Ammon's horn (tissue), 1 donor: Measurements from ENCODE around the gene TAPT1.
A peak's percentile ranks its signal among the peaks of the same experiment; 100 is the strongest.

Experiments used
- DNase-seq: peaks from one replicate; pipeline ENCODE4 v3.0.0-alpha.2; 2016; ENCODE audit warnings: low spot score

TAPT1 gene

DNA sequence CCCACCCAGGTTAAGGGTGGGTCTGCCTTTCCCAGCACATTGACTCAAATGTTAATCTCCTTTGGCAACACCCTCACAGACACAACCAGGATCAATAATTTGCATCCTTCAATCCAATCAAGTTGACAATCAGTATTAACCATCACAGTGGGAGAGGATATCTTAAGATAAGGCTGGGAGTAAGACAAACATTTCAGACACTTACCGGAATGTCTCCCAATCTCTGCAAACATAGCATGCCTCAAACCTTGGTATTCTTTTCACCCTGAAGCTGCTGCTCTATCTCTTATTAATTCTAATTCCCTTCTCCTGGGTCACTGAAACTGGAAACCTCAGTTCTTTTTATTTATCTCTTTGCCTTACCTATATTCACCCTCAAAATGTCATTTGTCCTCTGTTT lies 19.0 kb upstream of the TAPT1 start:
- DNase-seq: no peak

DNA sequence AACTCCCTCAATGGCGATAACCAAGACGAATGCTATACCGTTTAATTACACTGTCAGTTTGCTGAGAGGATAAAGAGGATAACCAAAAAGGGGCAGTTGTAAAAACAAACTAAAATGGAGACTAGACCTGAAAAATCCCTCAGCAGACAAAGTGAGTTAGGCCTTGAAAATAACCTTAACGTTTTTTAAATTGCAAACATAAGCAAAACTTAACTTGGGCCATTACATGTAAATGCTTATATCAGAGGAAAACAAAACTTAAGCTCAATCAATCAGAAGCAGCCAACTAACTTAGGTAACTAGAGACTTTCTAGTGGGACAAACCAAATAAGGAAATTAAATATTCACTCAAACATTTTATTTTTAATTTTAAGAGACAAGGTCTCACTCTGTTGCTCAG lies 17.0 kb upstream of the TAPT1 start:
- DNase-seq: no peak

DNA sequence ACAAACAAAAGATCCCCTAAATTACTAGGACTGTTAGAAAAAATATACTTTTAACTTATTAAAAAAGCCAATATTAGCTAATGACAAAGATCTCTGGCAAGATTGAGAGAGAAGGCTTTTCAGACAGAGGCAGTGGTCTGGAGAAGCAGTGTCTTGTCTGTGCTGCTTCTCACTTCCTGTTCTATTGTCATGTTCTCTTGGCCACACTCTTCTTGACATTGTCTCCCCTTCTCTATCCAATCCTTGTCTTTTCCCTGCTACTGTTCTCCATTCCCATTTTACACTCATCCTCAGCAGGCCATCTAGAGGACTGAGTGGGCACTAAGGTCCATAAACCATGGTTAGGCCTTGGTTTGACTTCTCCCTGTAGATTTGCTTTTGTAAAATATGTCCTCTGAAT lies 14.0 kb upstream of the TAPT1 start:
- DNase-seq: no peak

DNA sequence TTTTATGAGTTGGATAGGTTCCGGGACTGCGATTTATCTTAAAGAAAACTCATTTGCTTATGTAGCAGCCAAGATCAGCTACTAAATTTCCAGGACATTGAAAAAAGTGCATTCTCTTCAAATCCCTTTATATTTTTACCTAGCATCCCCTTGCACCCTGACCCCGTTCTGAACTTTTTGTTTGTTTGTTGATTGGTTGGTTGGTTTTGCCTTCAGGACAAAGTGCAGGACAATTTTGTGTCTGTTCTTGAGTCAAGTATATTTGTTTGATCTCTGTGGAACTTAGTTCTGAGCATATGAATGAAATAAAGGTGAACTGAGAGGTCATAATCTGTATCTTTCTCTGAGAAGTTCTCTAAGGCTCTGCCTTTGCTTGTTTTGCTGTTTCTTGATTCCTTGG lies 12.8 kb upstream of the TAPT1 start:
- no peak for DNase-seq

DNA sequence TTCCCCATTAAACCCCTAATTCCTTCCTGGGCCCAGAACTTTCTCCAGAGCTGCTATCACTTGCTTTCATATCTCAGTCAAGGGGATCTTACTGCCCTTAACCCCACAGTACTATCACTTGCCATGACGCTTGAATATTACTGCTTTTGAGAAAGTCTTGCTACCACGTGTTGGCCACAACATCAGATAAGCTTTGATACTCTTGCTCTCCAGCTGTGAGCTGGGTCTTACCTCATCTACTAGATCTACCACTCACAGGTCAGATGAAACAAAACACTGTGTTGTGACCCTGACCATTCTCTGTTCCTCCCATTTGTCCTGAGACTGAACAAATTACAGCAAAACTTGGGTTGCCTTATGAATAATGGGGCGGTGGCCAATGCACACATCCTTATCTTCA lies 12.1 kb upstream of the TAPT1 start:
- no peak for DNase-seq

DNA sequence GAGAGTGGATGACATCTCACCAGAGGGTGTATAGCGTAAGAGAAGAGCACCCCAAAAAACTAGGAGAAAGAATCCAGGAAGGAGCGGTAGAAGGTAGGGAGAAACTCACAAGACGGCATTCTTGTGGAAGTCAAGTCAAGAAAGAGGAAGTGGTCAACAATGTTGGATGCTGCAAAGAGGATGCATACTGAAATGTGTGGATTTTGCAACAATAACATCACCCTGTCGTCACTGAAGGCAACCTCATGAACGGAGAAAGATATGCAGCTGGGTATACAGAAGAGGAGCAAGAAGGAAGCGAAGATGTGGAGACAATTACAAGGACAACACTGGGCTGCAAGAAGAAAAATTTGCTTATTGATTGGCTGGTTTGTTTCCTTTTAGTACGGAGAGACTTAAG lies 11.4 kb upstream of the TAPT1 start:
- DNase-seq: peak; percentile 68

DNA sequence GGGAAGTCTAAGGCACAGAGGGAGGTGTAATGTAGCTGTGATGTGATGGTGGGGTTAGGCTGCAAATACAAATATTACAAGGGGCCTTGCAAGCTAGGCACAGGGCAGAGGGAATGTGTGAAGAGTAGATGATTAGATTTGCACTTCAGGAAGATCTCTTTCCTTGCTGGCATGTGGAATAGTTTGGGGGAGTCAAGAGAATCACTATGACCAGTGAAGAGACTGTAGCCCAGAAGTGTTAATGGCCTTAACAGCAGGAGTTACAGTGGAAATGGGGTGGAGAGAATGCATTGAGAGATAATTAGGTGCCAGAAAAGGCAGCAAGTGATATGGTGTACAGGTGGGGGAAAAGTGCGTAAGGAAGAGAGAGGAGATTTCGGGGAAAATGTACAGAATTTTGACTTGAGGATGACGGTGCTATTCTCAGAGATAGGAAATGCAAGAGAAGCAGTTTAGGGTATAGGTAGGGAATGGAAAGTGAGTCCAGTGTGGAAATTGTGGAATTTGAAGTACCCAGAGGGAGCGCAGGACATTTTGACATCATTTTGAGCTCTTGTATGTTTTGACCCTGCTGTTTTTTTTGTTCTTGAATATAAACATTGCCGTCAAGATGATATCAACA lies 10.2 kb upstream of the TAPT1 start:
- DNase-seq: no peak

DNA sequence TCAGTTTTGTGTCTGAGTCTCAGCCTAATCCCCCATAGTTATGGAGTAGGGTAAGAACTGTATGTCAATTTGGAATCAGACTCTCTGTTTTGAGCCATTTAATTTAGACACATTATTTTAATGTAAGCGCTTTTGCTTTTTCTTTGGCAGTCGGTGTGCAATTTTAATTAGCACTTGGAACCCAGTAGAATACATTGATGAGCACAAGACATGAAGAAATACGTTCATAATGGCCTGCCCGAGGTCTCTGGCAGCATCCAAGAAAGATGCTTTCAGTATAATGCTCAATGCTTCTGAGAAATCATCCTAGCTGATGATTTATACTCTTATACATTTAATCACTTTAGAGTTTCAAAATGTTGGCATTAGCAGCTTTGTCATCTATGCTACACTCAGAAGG lies 8.9 kb upstream of the TAPT1 start:
- DNase-seq: no peak

DNA sequence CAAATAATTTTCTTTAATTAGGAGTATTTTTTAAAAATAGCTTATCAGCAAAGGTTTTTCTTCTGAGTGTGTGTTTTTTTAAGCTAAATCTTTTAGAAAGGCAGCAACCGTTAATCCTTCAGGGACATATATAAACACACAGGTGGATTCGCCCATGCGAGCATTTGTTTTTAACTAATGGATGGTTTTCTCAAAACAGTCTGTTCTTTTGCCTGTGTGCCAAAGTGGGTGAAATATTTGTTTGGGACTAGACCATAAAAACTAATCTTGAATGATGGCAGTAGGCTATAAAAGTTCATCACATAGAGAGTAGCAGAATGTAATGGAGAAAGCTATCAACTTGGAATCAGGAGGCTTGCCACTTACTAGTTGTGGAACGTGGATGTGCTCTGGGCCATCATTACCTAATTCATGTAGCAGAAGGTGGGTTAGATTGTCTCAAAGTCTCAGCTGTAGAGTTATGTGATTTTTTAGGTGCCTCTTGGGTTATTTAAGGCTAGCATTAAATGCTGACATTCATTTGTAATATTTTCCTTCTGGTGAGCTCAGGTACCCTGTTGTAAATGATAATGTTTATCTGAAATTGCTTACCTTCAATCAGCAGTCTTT lies 7.4 kb upstream of the TAPT1 start:
- DNase-seq: no peak

DNA sequence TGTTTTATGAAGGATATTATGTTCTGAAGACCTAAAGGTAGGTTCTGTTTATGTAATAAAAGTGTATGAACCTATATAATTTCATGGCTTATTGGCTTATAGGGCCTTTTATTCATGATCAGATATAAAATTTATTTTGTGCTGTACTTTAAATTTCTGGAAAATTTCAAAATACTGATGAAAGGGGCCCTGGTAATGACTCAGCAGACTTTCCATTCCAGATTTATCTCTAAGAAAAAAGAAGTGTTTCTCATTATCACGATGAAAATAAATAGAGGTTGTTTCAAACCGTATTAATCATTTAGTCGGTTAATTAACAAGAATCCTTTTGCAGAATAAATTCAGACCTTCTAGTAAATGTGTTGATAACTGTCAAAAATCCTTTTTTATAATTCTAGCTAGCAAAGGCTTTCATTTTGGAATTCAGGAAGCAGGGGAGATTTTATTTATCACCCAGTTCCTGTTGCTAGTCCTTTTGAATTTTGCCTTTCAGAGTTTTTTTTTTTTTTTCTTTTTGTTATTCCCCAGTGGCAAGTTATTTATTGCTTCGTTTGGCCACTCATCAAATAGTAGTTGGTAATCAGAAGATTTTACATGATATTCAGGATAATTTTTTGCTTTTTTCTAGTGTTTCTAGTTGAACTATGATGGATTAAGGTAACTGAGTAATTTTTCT lies 5.4 kb upstream of the TAPT1 start:
- no peak for DNase-seq

DNA sequence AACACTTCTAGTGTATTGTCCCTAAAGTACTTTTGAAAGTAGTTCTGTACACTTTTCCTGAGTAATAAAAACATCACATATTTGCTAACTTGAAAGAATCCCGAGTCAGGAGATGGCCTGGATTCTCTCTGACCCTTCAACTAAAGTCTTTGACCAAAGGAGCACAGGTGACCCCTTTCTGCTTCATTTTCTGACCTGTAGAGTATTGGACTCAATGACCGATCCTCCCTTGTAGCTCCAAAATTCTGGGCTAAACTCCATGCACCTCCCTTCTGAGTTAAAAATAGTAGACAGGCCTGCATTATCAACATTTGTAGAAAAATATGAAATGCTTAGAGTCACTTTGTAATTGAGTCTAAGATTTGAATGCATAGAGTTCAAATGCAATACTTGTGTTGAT lies 4.0 kb upstream of the TAPT1 start:
- DNase-seq: no peak

DNA sequence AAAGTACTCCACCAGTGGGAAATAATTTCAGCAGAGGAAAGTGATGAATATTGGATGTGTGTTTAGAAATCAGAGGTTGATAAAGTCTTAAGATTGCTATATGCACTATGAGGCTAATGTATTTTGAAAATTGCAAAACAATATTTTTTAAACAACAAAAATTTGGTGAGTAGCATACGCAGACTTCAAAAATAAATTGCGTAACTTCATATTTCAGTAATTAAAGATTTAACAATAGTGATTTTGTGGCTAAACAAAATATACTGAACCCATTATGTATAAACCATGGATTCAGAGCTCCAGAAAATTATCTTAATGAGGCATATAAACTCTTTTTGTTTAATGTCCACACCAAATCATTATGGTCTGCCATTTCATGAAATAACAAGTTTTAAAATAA lies 3.3 kb upstream of the TAPT1 start:
- no peak for DNase-seq

DNA sequence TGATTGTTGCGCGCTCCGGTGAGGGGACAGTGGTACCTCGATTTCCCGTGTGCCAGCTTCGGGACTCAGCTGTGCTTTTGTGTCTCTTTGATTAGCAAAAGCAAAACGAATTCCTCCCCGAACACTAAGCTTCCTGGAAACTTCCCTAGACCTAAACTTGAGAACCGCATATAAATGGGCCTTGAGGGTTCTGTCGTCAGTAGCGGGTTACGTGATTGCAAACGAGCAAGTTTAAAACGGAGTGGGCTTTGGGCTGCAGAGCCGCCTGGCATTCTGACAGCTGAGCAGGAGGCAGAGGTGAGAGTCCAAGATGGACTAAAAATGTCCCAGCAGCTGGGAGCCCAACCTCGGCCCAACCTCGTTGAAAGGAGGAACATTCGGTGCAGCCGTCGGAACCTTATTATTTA lies 1.2 kb upstream of the TAPT1 start:
- no peak for DNase-seq

DNA sequence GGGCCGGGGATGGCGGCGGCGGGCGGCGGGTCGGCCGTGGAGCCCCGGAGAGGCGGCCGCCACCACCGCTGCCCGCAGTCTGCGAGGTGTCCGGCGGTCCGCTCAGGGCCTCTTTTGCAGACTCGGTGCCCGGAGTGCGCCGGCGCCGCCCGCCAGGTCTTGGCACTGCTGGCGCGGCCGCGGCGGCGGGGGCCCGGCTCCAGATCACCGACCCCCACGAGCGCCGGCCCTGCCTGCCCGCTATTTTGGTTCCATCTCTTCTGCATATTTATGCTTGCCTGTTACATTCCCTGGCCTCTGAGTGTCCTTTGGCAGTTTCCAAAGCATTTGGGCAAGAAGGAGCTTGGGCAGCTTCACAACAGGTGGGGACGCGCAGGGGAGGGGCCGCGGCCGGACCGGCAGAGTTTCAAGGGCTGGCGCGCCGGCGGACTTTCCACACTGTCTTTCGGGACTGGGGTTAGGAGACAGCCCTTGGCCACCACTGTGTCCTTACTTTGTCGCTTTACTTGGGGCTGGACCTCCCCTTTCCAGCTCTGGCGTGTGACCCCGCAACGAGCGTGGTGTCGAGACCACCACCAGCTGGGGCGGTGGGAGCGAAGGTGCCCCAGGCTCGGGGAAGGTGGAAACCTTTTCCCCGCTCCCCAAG lies 668 bp upstream of the TAPT1 start:
- DNase-seq: peak; percentile 63

DNA sequence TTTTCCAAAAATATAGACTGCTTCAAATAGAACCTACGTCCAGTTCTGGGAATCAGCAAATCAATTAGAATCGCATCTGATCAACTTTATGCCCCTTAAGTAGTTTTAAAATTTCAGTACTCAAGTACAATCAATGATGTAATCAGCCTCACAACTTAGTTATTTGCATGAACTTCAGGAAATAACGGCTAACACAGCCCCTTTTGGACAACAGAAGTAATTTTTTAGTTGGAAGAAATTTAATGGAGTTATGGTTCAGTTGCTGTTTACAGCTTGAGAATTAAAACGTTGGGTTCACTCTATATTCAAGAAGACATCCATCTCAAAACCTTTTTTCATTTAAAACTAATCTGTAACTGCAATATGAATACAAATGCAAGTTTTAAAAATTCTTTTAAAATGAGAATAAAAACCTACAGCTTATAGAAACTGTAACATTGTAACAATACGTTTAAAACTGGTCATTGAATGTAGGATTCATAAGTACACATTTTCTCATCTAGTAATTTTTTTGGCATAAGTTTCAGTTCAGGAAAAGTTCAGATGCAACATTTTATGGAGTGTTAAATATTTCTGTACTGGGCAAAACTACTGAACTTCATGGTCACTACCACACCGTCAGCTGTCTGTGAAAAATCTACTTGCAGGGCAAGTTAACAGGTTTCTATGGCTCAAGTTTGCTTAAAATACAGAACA lies 956 bp downstream of the TAPT1 start:
- no peak for DNase-seq

DNA sequence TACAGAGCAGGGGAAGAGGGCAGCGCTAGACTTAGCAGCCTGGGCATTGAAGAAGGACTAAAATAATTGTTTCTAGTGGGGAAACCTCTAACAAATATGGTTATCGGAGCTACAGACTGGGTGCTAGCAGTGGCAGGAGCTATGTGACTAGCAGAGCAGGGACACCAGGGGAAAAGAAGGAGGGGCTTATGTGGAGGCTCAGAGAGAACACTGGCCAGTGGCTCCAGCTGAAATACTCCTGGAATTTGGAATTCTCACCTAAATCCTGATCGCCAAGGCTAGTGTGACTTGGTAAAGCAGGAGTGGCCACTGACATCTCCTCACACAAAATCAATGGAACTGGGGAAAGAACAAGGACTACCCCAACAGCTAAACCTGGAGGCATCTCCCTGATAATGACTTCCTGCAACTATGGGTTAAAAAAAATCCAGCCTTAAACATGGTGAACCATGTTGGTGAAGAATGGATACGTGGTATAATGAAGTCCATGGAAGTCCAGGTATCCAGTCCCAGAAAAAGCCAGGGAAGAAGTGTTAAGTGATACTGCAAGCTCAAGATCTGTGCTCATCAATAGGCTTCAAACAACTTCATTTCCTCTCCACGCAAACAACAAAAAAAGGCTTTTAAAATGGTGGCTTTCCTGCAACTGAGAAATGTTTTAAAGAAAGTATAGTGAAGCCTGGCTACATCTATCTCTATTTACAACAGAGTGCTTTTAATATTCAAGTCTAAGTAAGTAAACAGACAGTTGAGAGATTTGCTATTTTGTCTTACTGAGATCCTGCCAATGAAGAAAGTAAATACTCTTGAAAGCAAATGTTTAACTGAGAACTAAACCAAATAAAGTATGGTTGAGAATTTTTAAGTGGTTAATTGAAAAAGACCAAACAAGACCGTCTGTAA lies 1.8 kb downstream of the TAPT1 start:
- no peak for DNase-seq

DNA sequence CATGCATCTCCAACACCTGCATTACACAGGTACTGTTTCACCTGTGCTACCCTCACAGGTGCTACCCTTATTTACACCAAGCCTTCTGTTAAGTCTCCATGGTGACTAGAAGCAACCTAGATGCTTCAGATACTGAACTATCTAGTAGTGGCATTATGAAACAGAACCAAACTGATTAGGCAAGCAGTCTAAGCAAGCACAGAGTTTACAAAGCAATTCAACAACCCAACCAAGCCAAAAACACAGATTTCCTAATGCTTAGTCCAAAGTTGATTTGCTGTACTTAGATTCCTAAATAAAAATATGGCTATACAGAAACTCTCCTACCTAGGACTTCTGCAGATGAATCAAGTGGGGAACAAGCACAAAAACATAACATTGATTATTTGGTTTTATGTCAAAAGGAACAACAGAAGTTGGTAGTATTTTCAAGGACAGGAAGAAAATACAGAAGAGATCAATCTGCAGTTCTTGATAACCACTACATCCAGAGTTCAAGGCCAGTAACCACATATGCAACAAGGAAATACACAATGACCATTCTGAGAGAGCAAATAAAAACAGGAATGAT lies 3.2 kb downstream of the TAPT1 start:
- no peak for DNase-seq

DNA sequence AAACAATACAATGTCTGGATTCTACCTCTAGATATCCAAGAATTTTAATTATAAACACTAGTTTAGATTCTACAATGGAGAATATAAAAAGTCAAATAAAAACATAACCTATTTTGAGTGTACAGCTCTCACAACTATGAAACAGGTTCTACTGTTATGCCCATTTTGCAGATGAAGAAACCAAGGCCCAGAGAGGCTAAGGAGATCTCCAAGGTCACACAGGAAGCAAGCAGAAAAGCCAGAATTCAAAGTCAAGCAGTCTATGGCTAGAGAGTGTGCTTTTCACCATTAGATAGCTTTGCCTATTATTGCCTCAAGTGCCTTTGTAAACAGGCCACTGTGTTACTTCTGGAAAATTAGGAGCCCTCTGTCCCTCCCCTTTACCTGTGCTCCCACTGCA lies 7.3 kb downstream of the TAPT1 start:
- no peak for DNase-seq

DNA sequence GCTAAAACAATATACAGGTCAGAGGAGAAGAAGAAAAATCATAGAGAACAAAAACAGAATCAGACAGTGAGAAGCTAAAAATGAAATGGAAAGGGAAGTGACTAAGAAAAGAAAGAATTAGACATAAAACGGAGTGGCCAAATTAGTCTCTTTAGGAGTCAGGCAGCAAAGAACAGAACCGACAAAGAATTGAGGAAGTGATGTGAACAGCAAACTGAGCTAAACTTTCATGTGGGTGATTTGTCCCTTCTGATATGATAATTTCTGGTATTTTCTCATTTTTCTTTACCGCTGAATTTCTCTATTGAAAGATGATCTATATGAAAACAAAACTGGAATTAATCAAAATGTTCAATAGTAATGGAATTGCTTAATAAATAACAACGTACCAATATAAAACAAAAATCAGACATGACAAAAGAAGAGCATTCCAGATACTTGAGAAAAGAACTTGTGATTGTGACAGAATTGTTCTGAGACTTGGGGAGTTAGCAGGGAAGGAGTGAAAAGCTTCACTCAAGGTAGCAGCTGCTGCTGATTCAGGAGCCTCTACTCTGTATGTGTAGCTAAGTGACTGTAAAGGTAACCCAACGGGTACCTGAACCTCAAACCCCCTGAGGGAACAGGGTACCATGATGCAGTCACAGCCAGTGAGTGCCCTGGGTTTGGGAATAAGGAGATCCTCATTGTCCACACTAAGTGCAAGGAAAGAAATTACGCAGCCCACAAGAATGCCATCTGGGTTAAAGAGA lies 8.8 kb downstream of the TAPT1 start:
- DNase-seq: no peak

DNA sequence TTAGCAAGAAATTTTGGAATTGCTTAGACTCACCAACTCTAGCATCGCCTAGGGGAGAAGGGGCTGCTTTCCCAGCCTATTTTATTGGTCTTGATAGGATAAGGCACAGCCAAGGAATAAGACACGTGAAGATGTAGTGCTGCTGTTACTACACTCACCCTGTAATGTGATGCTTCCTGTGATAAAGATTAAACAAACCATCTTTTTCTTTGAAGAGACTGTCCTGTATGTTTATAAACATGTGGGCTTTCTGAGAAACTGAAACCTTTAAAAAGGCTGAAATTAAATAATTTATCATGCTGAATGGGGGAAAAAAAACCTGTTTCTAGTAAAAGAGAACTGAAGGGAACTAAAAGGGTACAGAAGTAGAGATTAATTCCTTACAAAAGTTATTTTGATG lies 13.2 kb downstream of the TAPT1 start:
- DNase-seq: no peak
